H1 (cell line): ENCODE data around the gene PRPF40B. TPM values are rescaled to one million over a fixed set of nuclear protein-coding genes. Genes with fewer than 3 reads are reported as not detected.

Source experiments
- CTCF ChIA-PET: fragments of 300-600 bp; sonication (Branson Sonifier 250); formaldehyde crosslinking; loops from one replicate; lab custom pipeline; 2021; ENCODE audit not compliant: partially characterized antibody; lab: Charles Lee
- POLR2A ChIA-PET: fragments of 300-600 bp; sonication (Branson Sonifier 250); formaldehyde crosslinking; loops from one replicate; lab custom pipeline; 2021; ENCODE audit warnings: inconsistent platforms; ENCODE audit not compliant: partially characterized antibody; lab: Charles Lee
- DNase-seq, 2 experiments: peaks; one replicate each; pipeline versions ENCODE4 v3.0.0 to v3.0.0-alpha.2; 2010 to 2022; ENCODE audit warnings: low spot score in 2 of 2, low read depth in 1 of 2, mixed read lengths in 1 of 2
- FAIRE-seq: peaks from 2 replicates; lab custom pipeline; 2011; peaks lifted over from hg19 to GRCh38; lab: Jason Lieb, UNC
- H2AFZ ChIP-seq: 2 replicates; pipeline ENCODE4 v1.8.1; 2012; ENCODE audit warnings: low read length, inconsistent platforms
- H2AK5ac ChIP-seq: 2 replicates; pipeline ENCODE4 v1.6.1; 2013; ENCODE audit warnings: low read depth, low read length
- H2BK120ac ChIP-seq: replicated peaks from 2 replicates; pipeline ENCODE3; 2013; ENCODE audit warnings: low read depth, low read length, inconsistent platforms
- H2BK12ac ChIP-seq: 2 replicates; pipeline ENCODE4 v1.6.1; 2013; ENCODE audit warnings: low read depth, low read length
- H2BK15ac ChIP-seq: 2 replicates; pipeline ENCODE4 v1.6.1; 2013; ENCODE audit warnings: low read length
- H2BK20ac ChIP-seq: 2 replicates; pipeline ENCODE4 v1.6.1; 2013; ENCODE audit warnings: low read length
- H2BK5ac ChIP-seq: 2 replicates; pipeline ENCODE4 v1.6.1; 2013; ENCODE audit warnings: low read depth, low read length
- H3K14ac ChIP-seq: 2 replicates; pipeline ENCODE4 v1.6.1; 2013; ENCODE audit warnings: inconsistent platforms; ENCODE audit not compliant: insufficient read length
- H3K18ac ChIP-seq: 2 replicates; pipeline ENCODE4 v1.6.1; 2013; ENCODE audit warnings: low read length; ENCODE audit errors: extremely low read depth
- H3K23ac ChIP-seq: 2 replicates; pipeline ENCODE4 v1.6.1; 2013; ENCODE audit warnings: inconsistent platforms; ENCODE audit not compliant: insufficient read length
- H3K23me2 ChIP-seq: 2 replicates; pipeline ENCODE4 v1.6.1; 2013; ENCODE audit warnings: low read depth, low read length
- H3K27ac ChIP-seq: 2 replicates; pipeline ENCODE4 v1.6.1; 2011; ENCODE audit warnings: low read depth, low read length, inconsistent platforms
- H3K27me3 ChIP-seq, 4 experiments: replicated peaks in 1 of 4; 1 replicate in 1 of 4; 2 replicates in 3 of 4; pipeline versions ENCODE4 v1.6.1 to v1.8.1; 2011 to 2013; ENCODE audit warnings: low read length in 3 of 4, mild to moderate bottlenecking in 3 of 4, inconsistent platforms in 2 of 4, mixed read lengths in 2 of 4, moderate library complexity in 1 of 4; ENCODE audit not compliant: control insufficient read depth in 3 of 4, insufficient read depth in 3 of 4; ENCODE audit errors: extremely low read depth in 1 of 4
- H3K36me3 ChIP-seq, 4 experiments: 2 replicates each; pipeline versions ENCODE4 v1.6.1 to v1.8.1; 2011 to 2013; ENCODE audit warnings: mild to moderate bottlenecking in 4 of 4, low read length in 3 of 4, moderate library complexity in 2 of 4, control low read depth in 1 of 4, inconsistent platforms in 1 of 4; ENCODE audit not compliant: insufficient read depth in 4 of 4, control insufficient read depth in 2 of 4
- H3K4ac ChIP-seq: replicated peaks from 2 replicates; pipeline ENCODE3; 2013; ENCODE audit warnings: low read length, low read depth, mixed read lengths, inconsistent platforms; ENCODE audit not compliant: insufficient read length
- H3K4me1 ChIP-seq, 4 experiments: replicated peaks in 1 of 4; 1 replicate in 1 of 4; 2 replicates in 3 of 4; pipeline versions ENCODE4 v1.6.1 to v1.8.1; 2011 to 2013; ENCODE audit warnings: low read length in 3 of 4, inconsistent platforms in 2 of 4, mixed read lengths in 1 of 4; ENCODE audit not compliant: insufficient read depth in 4 of 4, control insufficient read depth in 3 of 4
- H3K4me2 ChIP-seq, 2 experiments: 2 replicates each; pipeline versions ENCODE4 v1.6.1 to v1.8.1; 2011 to 2013; ENCODE audit warnings: low read depth in 2 of 2, low read length in 2 of 2, control low read depth in 1 of 2, inconsistent platforms in 1 of 2, mild to moderate bottlenecking in 1 of 2; ENCODE audit not compliant: insufficient read depth in 1 of 2
- H3K4me3 ChIP-seq, 4 experiments: fragments of 200-600, 300-600 bp in 1 of 4; sonication (generic), shearing (Covaris generic), sonication (Bioruptor Twin) in 1 of 4; 2 replicates each; pipeline versions ENCODE4 v1.5.1 to v1.8.1; 2011 to 2016; ENCODE audit warnings: low read length in 4 of 4, low read depth in 3 of 4, control low read depth in 2 of 4, inconsistent platforms in 2 of 4, mild to moderate bottlenecking in 2 of 4, mixed read lengths in 1 of 4, moderate library complexity in 1 of 4; ENCODE audit not compliant: insufficient read depth in 2 of 4; ENCODE audit errors: extremely low read depth in 1 of 4
- H3K56ac ChIP-seq: replicated peaks from 2 replicates; pipeline ENCODE3; 2013; ENCODE audit warnings: low read depth, mild to moderate bottlenecking, mixed read lengths, low read length, inconsistent platforms; ENCODE audit not compliant: insufficient read length
- H3K79me1 ChIP-seq: 2 replicates; pipeline ENCODE4 v1.6.1; 2013; ENCODE audit warnings: low read depth, low read length, control low read depth
- H3K79me2 ChIP-seq, 2 experiments: 2 replicates each; pipeline versions ENCODE4 v1.6.1 to v1.8.1; 2012 to 2013; ENCODE audit warnings: low read length in 2 of 2, mild to moderate bottlenecking in 2 of 2, inconsistent platforms in 1 of 2; ENCODE audit not compliant: insufficient read depth in 2 of 2, control insufficient read depth in 1 of 2
- H3K9ac ChIP-seq, 4 experiments: replicated peaks in 1 of 4; 1 replicate in 1 of 4; 2 replicates in 3 of 4; pipeline versions ENCODE4 v1.6.1 to v1.8.1; 2011 to 2013; ENCODE audit warnings: low read depth in 3 of 4, low read length in 3 of 4, control low read depth in 2 of 4, mild to moderate bottlenecking in 2 of 4, moderate library complexity in 2 of 4, inconsistent platforms in 1 of 4; ENCODE audit errors: extremely low read depth in 1 of 4
- H3K9me3 ChIP-seq, 2 experiments: 2 replicates each; pipeline versions ENCODE4 v1.6.1 to v1.8.1; 2012 to 2013; ENCODE audit warnings: mild to moderate bottlenecking in 2 of 2, moderate library complexity in 2 of 2, control low read depth in 1 of 2, inconsistent platforms in 1 of 2, low read depth in 1 of 2, low read length in 1 of 2, mixed read lengths in 1 of 2; ENCODE audit not compliant: insufficient read depth in 2 of 2
- H4K20me1 ChIP-seq, 2 experiments: replicated peaks in 1 of 2; 2 replicates each; pipeline versions ENCODE3 to v1.8.1; 2011 to 2013; ENCODE audit warnings: inconsistent platforms in 2 of 2, low read length in 2 of 2, mild to moderate bottlenecking in 1 of 2; ENCODE audit not compliant: insufficient read depth in 2 of 2, control insufficient read depth in 1 of 2
- H4K5ac ChIP-seq: 2 replicates; pipeline ENCODE4 v1.6.1; 2013; ENCODE audit warnings: low read length, low read depth, mixed read lengths, inconsistent platforms; ENCODE audit not compliant: insufficient read length
- H4K8ac ChIP-seq: 2 replicates; pipeline ENCODE4 v1.8.0; 2013; ENCODE audit warnings: mild to moderate bottlenecking, moderate library complexity, low read length, inconsistent platforms; ENCODE audit not compliant: insufficient read depth; ENCODE audit errors: extremely low read depth
- H4K91ac ChIP-seq: replicated peaks from 2 replicates; pipeline ENCODE3; 2013; ENCODE audit warnings: low read length, mixed read lengths, inconsistent platforms; ENCODE audit not compliant: insufficient read length
- POLR2A ChIP-seq, 2 experiments: IDR thresholded peaks; 1 replicate in 1 of 2; 2 replicates in 1 of 2; pipeline ENCODE4 v1.6.1; 2011; ENCODE audit warnings: low read depth in 2 of 2, low read length in 2 of 2, mild to moderate bottlenecking in 2 of 2; ENCODE audit errors: control extremely low read depth in 1 of 2
- POLR2AphosphoS5 ChIP-seq: IDR thresholded peaks from 2 replicates; pipeline ENCODE4 v1.6.1; 2011; ENCODE audit warnings: low read depth, low read length
- SUZ12 ChIP-seq: fragments of 200-600 bp; sonication (generic); IDR thresholded peaks from 2 replicates; pipeline ENCODE4 v1.6.1; 2012; ENCODE audit warnings: mild to moderate bottlenecking, inconsistent platforms, low read length, moderate library complexity, mixed read lengths
- WGBS, 2 experiments: shearing (Covaris generic) in 1 of 2; methylation state at CpG; one replicate each; pipeline versions ENCODE4 v1.1.6 to v1.1.7; 2013 to 2015; ENCODE audit warnings: low lambda C conversion rate in 2 of 2, mixed read lengths in 2 of 2, inconsistent platforms in 1 of 2, low coverage in 1 of 2, missing lambda C conversion rate in 1 of 2; ENCODE audit not compliant: insufficient replicate concordance in 2 of 2, insufficient coverage in 1 of 2, insufficient read length in 1 of 2; ENCODE audit errors: extremely low coverage in 1 of 2, missing lambda C conversion rate in 1 of 2; 5-methylcytosine and 5-hydroxymethylcytosine counted together
- polyA plus RNA-seq, 7 experiments: library from polyadenylated mRNA; depleted of rRNA in 3 of 7; stranded (reverse) in 5 of 7; unstranded in 2 of 7; fragments of >200 nt in 5 of 7; fragments of 200-250 nt in 2 of 7; gene quantifications; 1 replicate in 5 of 7; 2 replicates in 1 of 7; 4 replicates in 1 of 7; pipeline versions ENCODE4 v1.2.1 to v1.2.3, GENCODE V29; 2011 to 2013; ENCODE audit warnings: missing spikeins in 2 of 7, mixed read lengths in 2 of 7
- total RNA-seq: library from RNA; stranded (reverse); fragmentation: NEBNext Ultra II Directional; extraction: Animal tissue kit (Norgen Biotek cat#: 25700); gene quantifications from 2 replicates; pipeline ENCODE4 v1.2.1, GENCODE V29; 2021

The PRPF40B gene
- total and polyA plus RNA-seq, 2 of the 8 experiments (the other 6 are each of a cell fraction or from before 2014, with no cell fraction given) = 14.4 to 24.4 TPM

DNA sequence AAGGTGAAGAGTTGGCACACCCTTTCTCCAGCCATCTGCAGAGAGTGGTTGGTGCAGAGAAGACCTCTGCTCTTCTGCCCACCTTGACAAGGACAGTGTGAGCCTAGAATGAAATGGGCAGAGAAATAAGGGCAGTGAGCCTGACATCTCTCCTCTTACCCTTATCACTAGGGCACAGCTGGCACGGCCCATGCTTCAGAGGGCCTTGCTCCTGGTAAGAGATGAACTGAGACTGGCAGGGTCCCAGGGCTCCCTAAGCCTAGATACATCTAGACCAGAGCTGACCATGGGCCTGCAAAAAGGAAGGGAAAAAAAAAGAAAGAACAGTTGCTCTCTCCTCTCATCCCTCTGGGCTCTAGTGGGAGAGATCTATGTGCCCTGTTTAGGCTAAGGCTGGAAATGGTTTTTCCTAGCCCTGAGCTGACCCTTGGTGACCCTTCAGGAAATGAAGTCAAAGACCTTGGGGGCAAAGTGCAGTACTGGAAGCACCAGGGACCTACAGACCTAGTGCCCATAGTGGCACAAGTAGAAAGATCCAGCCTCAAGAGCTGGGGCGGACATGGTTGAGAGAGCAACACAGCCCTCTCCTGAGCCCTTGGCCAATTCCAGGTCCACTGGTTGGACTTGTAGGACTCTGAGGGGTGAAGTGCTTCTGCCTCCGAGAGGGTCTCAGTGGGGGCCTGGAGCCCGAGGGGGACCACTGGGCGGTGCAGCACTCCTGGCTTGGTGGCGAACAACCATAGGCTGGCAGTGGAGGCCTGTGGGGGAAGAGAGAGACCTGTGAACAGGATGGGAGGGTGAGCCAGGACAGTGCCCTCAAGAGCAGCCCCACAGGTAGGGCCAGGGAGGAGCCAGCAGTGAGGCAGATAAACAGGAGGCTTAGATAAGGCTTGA is 22.0 kb downstream of the PRPF40B start:
- Histone ChIP-seq H3K4ac (no peak overlapping the region), H4K8ac (no peak overlapping the region; the same call in 1 of the 2 replicates), H3K4me3 (no peak overlapping the region), H3K36me3 (peaks cover 13 to 51% (median 37%) of the 10 kb centered on the region in 4 experiments; a peak in 7 of 8 replicates), H2AK5ac (no peak overlapping the region), H3K56ac (no peak overlapping the region), H3K9ac (no peak overlapping the region), H2AFZ (no peak overlapping the region), H2BK5ac (no peak overlapping the region; the same call in 1 of the 2 replicates), H3K23ac (no peak overlapping the region), H3K4me1 (no peaks in the 10 kb centered on the region), H3K18ac (no peak overlapping the region), H4K5ac (no peak overlapping the region), H3K79me1 (no peaks in the 10 kb centered on the region), H4K20me1 (peaks cover 0 to 10% of the 10 kb centered on the region in 2 experiments), H3K9me3 (no peaks in the 10 kb centered on the region), H3K79me2 (no peaks in the 10 kb centered on the region), H3K23me2 (no peaks in the 10 kb centered on the region), H3K27me3 (no peaks in the 10 kb centered on the region), H2BK20ac (no peak overlapping the region), H2BK12ac (no peak overlapping the region), H2BK120ac (no peak overlapping the region), H3K14ac (no peak overlapping the region), H3K27ac (no peak overlapping the region), H4K91ac (no peak overlapping the region), H3K4me2 (no peak overlapping the region), H2BK15ac (no peak overlapping the region)
- no peak for DNase-seq
- FAIRE-seq = no peak
- 97% methylated on average over 6 of the region's 6 CpGs; no CpG with 5 or more reads in 1 of the 2 experiments for WGBS, 2 experiments
- CTCF ChIA-PET = interaction anchor here (0.6 to 12.7 kb wide), 23 partner anchors 8 to 192 kb away, joined by 3 to 222 read pairs (median 6); partner anchors contain the start of genes FMNL3 and PRPF40B
- TF ChIP-seq SUZ12 = no peak
- peak; percentile 28; the same call in 1 of the 2 replicates for TF ChIP-seq POLR2AphosphoS5
- TF ChIP-seq POLR2A (IDR thresholded peaks at IDR 0.05; ENCODE audit: control extremely low read depth in 1 of 2, low read depth in 2 of 2, low read length in 2 of 2) = peak in 1 of 2 experiments; percentile 22; a peak in 1 of 3 replicates
- POLR2A ChIA-PET = interaction anchor here (0.6 to 5.8 kb wide), 4 partner anchors 9 to 153 kb away, joined by 4 to 21 read pairs (median 8); partner anchors contain the start of gene TMBIM6
